Left renal pelvis (tissue), 4 donors: ENCODE data around the gene ENG. TPM values are rescaled to one million over a fixed set of nuclear protein-coding genes. Genes with fewer than 3 reads are reported as not detected.
"Not testable (repeated sequence)": the region's sequence is repeated elsewhere in the genome, so short reads cannot be mapped to it uniquely, and the experiment has no call there.

Source experiments
- DNase-seq, 4 donors: peaks; one replicate each; pipeline ENCODE4 v3.0.0-alpha.2; 2013; ENCODE audit warnings: low read depth in 4 of 4, low spot score in 3 of 4
- polyA plus RNA-seq, 4 donors: library from polyadenylated mRNA; unstranded; fragments of 120-200 nt; gene quantifications; one replicate each; pipeline ENCODE4 v1.2.1, GENCODE V29; 2013; ENCODE audit not compliant: insufficient read length in 4 of 4

Gene ENG
- polyA plus RNA-seq, 4 donors = 76.1 to 91.7 (median 83.2) TPM

GRCh38 chr9:127878652-127879390, 24.4 kb upstream of the ENG start:
- DNase-seq = no peak

DNA sequence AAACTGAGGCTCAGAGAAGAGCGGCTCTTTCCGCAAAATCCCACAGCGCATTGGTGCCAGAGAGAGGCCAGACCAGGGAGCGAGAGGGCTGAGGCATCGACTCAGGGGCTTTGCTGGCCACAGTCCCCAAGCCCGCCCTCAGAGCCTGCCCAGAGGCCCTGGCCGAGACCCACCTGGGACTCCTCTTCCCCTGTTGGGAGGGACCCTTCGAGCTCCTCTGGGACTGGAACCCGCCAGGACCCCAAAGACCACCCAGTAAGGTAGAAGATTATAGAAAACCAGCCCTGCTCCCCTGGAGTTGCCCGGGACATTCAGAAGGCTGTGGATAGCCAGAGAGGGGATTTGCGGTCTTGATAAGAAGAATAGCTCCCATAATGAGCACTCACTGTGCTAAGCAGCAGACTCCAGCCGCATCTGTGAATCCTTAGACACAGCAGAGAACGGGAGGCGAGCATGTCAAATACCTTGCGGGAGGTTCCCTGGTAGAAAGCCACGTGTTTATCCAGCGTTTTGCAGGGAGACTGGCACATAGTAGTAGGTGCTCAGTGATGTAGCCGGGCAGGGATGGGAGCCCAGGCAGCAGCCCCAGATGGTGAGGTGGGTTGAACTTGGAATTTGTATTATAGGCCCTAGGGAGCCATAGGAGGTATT, 23.7 kb upstream of the ENG start:
- DNase-seq = no peak

- DNase-seq = no peak
Measured at GRCh38 chr9:127877566-127877998, 23.1 kb upstream of the ENG start, which contains the start of gene AK1. AK1 (minus strand) TSS chr9:127877675; CDS start chr9:127874617, 3,058 bp downstream.

- no peak for DNase-seq
Measured at GRCh38 chr9:127876764-127877562, 22.5 kb upstream of the ENG start.

- no peak for DNase-seq
Measured at GRCh38 chr9:127876026-127876763, 21.7 kb upstream of the ENG start.

DNA sequence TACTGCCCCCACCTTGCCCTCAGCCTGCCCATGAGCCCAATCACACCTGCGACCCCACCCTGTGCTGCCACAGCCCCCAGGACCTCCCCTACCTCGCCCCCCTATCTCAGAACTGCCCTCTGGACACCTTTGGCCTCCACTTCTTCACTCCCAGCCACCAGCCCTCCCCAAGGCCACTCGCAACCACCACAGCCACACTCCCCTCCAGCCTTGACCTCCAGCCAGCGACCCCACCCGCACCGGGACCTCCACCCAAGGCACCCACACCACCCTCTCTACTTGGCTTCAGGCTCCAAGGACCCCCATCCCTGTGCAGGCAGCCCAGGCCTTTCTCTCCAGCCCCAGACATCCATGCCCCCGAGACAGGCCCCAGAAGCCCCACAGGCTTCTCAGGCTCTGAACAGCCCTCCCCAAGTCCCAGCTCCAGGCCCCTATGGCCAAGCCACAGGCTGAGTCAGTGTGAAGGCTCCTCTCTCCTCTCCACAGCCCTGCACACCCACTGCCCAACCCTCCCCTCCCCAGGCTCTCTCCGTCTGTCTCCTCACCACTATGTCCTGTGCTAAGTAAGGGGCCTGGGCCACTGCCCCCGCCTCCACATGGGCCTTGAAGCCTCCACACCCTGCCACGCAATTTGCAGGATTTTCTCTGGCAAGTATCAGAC, 21.0 kb upstream of the ENG start:
- DNase-seq = no peak

DNA sequence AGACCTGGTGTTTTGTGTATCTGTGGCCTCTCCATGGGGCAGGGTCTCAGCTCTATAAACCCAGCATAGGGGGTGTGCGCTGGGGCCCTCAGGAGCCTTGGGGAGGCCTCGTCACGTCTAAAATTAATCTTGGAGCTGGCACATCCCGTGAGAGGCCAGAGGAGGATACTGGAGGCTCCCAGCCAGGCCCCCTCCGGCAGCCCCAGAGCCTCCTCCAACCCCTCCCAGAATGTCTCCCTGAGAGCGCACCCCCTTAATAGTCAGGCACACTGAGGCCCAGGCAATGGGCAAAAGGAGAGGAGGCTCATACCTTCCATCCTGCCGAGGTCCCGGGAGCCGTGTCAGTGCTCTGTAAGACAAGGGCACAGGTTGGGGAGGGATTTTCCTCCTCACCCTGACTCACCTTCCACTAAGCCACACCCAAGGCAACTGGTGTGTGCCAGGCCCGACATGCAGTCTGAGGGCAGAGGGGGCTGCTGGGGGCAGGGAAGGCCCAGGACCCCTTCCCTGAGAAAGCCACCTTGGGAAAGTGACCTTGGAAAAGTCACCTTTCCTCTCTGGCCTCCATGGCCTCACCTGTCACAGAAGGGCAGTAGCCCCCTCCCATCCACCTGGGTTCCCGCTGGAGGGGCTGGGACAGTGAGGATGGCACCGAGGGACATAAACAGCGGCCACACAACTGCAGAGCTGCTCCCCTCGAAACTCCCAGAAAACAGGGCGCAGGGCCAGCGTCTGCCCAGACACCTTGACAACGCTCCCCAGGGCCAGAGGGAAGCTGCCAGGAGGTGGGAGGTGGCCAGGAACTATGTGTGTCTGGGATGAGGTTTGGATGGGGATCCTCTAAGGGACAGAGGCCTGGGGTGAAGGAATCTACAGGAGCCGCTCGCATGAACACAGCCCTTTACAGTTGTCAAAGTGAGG, 20.1 kb upstream of the ENG start:
- no peak for DNase-seq

GRCh38 chr9:127873886-127874285, 19.4 kb upstream of the ENG start:
- no peak for DNase-seq

- DNase-seq = no peak
Measured at GRCh38 chr9:127873223-127873691, 18.8 kb upstream of the ENG start.

DNA sequence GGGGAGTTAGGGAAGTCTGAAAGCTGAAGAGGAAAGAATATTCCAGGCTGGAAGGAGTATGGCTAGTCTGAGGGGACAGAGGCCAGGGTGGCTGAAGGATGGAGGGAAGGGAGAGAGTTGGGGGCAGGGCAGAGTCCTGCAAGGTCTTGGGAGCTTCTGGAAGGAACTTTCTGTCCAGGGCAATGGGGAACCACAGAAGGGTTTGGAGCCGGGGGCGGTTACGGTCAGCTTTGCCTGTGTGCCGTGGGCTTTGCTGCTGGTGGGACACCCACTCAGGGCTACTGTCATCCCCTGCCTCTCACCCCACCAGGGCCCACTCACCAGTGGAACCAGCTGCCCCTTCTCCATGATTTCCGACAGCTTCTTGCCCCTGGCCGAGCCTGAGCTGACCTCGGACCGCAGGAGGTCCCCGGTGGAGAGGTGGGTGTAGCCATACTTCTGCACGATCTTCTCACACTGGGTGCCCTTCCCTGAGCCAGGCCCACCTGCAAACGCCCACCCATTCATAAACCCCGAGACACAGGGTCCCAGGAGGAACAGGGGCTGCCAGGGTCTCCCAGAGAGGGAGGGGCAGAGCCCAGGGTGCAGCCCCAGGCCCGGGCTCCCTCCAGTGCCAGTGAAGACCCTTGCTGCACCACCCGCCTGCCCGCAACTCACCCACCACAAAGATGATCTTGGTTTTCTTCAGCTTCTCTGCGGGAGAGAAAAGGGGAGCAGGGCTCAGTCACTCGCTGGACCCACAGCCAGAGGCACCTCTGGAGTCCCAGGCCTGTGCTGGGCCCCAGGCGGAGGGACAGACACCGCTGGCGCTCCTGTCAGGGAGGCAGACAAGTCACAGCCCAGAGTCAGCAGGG, 18.1 kb upstream of the ENG start:
- DNase-seq = no peak

GRCh38 chr9:127871531-127871930, 17.1 kb upstream of the ENG start:
- DNase-seq = no peak

DNA sequence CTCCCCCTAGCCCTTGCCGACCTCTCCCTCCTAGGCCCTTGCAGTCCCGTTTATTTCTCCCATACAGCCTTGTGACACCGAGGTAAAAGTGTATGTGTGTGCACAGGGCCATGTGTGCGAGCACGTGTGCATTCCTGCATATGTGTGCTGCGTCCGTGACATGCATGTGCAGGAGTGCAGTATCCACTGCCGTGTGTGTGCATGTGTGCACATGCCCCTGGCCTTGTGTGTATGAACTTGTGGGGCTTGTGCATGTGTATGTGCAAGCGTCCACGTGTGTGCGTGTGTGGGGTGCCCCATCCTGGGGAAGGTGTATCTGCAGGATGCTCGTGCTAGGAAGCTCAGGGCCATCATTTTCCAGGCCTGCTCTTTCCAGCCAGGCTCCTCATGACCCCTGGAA, 16.4 kb upstream of the ENG start:
- no peak for DNase-seq

DNA sequence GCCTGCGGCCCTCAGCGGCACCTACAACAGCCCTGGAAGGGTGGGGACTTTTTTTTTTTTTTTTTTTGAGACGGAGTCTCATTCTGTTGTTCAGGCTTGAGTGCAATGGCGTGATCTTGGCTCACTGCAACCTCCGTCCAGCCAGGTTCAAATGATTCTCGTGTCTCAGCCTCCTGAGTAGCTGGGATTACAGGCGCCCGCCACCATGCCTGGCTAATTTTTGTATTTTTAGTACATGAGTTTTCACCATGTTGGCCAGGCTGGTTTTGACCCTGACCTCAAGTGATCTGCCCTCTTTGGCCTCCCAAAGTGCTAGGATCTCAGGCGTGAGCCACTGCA, 15.7 kb upstream of the ENG start:
- DNase-seq = not testable (repeated sequence)

DNA sequence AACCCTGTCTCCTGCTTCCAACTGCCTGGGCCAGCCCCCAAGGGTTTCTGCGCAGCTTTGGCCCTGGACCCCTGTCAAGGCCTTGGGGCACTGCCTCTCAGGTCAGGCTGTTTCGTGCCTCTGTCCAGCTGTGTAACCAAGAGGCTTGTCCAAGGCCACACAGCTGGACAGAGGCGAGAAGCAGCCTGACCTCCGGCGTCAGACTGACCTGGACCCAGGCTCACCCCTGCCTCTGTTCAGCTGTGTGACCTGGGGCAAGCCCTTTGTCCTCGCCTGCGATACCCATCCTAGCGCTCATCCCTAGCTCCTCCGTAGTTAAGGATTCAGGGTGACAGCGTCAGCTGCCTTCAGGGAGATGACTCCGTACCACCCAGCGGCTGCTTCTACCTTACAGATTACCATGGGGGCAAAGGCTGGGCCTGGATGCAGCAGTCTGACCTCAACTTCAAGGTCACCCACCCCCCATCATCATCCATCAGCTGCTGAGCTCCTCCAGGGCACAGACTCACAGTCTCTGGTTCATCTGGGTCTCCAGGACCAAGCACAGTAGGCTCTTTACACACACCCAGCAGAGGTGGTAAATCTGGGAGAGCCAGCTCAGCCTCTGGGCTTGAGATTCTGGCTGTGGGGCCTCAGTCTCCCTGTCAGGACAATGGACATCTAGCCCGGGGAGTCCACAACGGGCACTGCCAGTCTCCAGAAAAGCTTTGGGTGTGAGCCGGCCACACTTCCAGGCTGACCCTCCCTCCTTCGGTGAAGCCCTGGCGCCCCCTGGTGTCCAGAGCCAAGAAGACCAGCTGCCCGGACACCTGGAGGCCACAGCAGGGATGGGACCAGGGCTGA, 15.1 kb upstream of the ENG start:
- peak in 2 of 4 donors; percentile 60 to 69 for DNase-seq

DNA sequence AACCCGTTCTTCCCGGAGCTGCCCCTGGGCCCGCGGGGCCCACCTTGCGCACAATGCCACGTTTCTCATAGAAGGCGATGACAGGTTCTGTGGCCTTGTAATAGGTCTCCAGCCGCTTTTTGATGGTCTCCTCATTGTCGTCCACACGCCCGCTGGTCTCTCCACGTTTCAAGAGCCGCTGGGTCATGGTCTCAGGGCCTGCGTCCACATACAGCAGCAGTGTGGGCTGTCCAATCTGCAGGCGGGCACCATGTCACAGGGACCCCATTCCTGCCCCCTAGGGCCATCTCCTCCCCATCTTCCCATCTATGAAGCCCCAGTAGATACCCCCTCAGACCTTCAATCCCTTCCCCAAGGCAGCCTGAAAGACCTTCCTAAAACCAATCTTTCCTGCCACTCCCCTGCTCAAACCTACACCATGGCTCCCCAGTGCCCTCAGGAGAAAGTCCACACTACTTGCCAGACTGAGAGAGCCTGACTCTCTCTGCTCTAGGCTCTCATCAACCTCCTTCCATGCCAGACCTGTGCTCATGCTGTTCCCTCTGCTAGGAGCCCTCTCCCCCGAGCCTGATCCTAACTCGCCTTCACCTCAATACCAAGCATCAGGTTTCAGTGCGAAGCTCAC, 13.9 kb upstream of the ENG start:
- DNase-seq = no peak

DNA sequence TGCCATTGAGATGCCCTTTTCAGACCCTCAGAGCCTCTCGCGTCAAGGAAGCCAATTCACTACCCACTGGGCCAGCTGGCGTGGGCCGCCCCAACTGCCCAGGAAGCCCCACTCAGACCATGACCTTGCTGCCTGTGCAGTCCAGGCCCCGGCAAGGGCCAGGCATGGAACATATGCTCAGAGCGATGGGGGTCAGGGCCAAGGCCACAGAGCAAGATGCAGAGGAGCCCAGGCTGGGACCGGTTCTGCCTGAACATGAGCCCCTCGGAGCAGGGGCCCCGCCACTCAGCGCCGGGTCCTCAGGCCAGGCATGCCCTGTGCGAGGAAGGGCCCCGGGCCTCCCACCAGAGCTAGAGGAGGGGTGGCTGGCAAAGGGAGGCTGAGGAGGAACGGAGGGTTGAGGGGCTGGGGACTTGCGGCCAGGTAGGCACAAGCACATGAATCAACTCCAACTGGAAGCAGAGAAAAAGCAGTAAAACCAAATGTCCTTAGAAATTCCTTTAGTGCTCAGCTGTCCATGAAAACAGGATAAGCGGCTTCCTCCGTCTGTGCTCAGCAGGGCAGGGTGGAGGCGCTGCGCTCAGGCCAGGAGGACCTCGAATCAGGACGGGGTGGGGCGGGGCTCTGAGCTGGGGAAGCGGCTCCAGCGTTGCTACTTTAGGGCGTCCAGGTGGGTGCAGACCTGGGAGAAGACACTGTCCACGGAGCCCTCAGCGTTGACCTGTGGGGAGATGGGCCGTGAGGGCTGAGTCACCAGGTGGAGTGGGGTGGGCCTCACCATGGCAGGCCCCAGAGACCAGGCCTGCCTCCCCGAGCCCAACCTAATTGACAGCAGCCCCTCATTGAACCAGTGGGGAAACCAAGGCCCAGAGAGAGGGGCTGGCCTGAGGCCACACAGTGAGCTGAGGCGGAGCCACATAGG, 13.2 kb upstream of the ENG start:
- no peak for DNase-seq
